HepG2 (cell line): ENCODE measurements around the gene OSBPL8. TPM values are rescaled to one million over a fixed set of nuclear protein-coding genes. Genes with fewer than 3 reads are reported as not detected.

Experiments used
- ARID3A ChIP-seq: IDR thresholded peaks from 2 replicates; pipeline ENCODE4 v1.6.1; 2012; ENCODE audit warnings: low read depth, low read length, improper control_type of control experiment
- CCDC6 ChIP-seq: sonication (generic); formaldehyde crosslinking; IDR thresholded peaks from 2 replicates; pipeline ENCODE4 v1.8.1; 2022; ENCODE audit warnings: mild to moderate bottlenecking, missing genetic modification reagents, moderate library complexity
- DRAP1 ChIP-seq: IDR thresholded peaks from 2 replicates; pipeline ENCODE4 v1.6.1; 2016; ENCODE audit warnings: missing genetic modification reagents, missing compliant biosample characterization
- ELF3 ChIP-seq: IDR thresholded peaks from 2 replicates; pipeline ENCODE4 v1.6.1; 2016; ENCODE audit warnings: missing genetic modification reagents, missing compliant biosample characterization
- FOXK2 ChIP-seq: fragments of 450-650 bp; IDR thresholded peaks from 2 replicates; pipeline ENCODE4 v1.6.1; 2016
- GABPA ChIP-seq, 2 experiments: IDR thresholded peaks; 2 replicates each; pipeline ENCODE4 v1.6.1; 2011 to 2016; ENCODE audit warnings: low read depth in 2 of 2, low read length in 1 of 2, missing biosample characterization in 1 of 2, missing genetic modification characterization in 1 of 2
- HNRNPL ChIP-seq: fragments of 200-400 bp; formaldehyde crosslinking; IDR thresholded peaks from 2 replicates; pipeline ENCODE4 v1.6.1; 2017; ENCODE audit warnings: mild to moderate bottlenecking, low read depth, low read length
- HOXA7 ChIP-seq: sonication (generic); formaldehyde crosslinking; IDR thresholded peaks from 2 replicates; pipeline ENCODE4 v1.8.1; 2022; ENCODE audit warnings: mild to moderate bottlenecking, missing genetic modification reagents, moderate library complexity
- ISL2 ChIP-seq: sonication (generic); formaldehyde crosslinking; IDR thresholded peaks from 2 replicates; pipeline ENCODE4 v1.5.0; 2020; ENCODE audit warnings: missing genetic modification reagents
- JUNB ChIP-seq: sonication (generic); formaldehyde crosslinking; IDR thresholded peaks from 2 replicates; pipeline ENCODE4 v1.8.0; 2022; ENCODE audit warnings: missing genetic modification reagents, mild to moderate bottlenecking, borderline replicate concordance
- MZF1 ChIP-seq: sonication (generic); formaldehyde crosslinking; IDR thresholded peaks from 2 replicates; pipeline ENCODE4 v1.8.1; 2023; ENCODE audit warnings: mild to moderate bottlenecking, missing genetic modification reagents, borderline replicate concordance
- NKX3-1 ChIP-seq: sonication (generic); formaldehyde crosslinking; IDR thresholded peaks from 2 replicates; pipeline ENCODE4 v1.5.0; 2020; ENCODE audit warnings: missing genetic modification reagents
- NR2F2 ChIP-seq: IDR thresholded peaks from 2 replicates; pipeline ENCODE4 v1.6.1; 2012; ENCODE audit warnings: low read depth, inconsistent platforms, borderline replicate concordance
- SNRNP70 ChIP-seq: fragments of 200-400 bp; formaldehyde crosslinking; IDR thresholded peaks from 2 replicates; pipeline ENCODE4 v1.6.1; 2017; ENCODE audit warnings: mild to moderate bottlenecking, low read depth, low read length, moderate library complexity
- TSC22D2 ChIP-seq: sonication (generic); formaldehyde crosslinking; IDR thresholded peaks from 2 replicates; pipeline ENCODE4 v1.5.1; 2020; ENCODE audit warnings: missing genetic modification reagents, mild to moderate bottlenecking, borderline replicate concordance
- ZMYM2 ChIP-seq: sonication (generic); formaldehyde crosslinking; IDR thresholded peaks from 2 replicates; pipeline ENCODE4 v1.8.0; 2022; ENCODE audit warnings: mild to moderate bottlenecking, missing genetic modification reagents
- ZNF251 ChIP-seq: sonication (generic); formaldehyde crosslinking; IDR thresholded peaks from 2 replicates; pipeline ENCODE4 v1.9.0; 2021; ENCODE audit warnings: mild to moderate bottlenecking, missing genetic modification reagents
- ZNF260 ChIP-seq: sonication (generic); formaldehyde crosslinking; IDR thresholded peaks from 2 replicates; pipeline ENCODE4 v1.4.0; 2020; ENCODE audit warnings: missing genetic modification reagents, low read depth, mild to moderate bottlenecking, borderline replicate concordance
- ZNF34 ChIP-seq: sonication (generic); formaldehyde crosslinking; IDR thresholded peaks from 2 replicates; pipeline ENCODE4 v1.4.0; 2020; ENCODE audit warnings: mild to moderate bottlenecking, missing genetic modification reagents, borderline replicate concordance
- ZNF552 ChIP-seq: sonication (generic); formaldehyde crosslinking; IDR thresholded peaks from 2 replicates; pipeline ENCODE4 v1.9.0; 2022; ENCODE audit warnings: missing genetic modification reagents, mild to moderate bottlenecking, borderline replicate concordance
- ZNF703 ChIP-seq: sonication (generic); formaldehyde crosslinking; IDR thresholded peaks from 2 replicates; pipeline ENCODE4 v1.5.1; 2020; ENCODE audit warnings: missing genetic modification reagents, mild to moderate bottlenecking, moderate library complexity, borderline replicate concordance
- ZNF788 ChIP-seq: sonication (generic); formaldehyde crosslinking; IDR thresholded peaks from 2 replicates; pipeline ENCODE4 v1.5.0; 2020; ENCODE audit warnings: mild to moderate bottlenecking, missing genetic modification reagents, borderline replicate concordance
- polyA plus RNA-seq, 8 experiments: library from polyadenylated mRNA; depleted of rRNA in 3 of 8; stranded (reverse) in 7 of 8; unstranded in 1 of 8; fragments of >200 nt; fragmentation: Illumina TruSeq in 4 of 8; extraction: Trizol in 4 of 8; gene quantifications; 2 replicates each; pipeline versions ENCODE4 v1.2.1 to v1.2.3, GENCODE V29; 2011 to 2016; ENCODE audit warnings: low read depth in 4 of 8, missing spikeins in 1 of 8, mixed read lengths in 1 of 8; ENCODE audit not compliant: insufficient read depth in 1 of 8
- total RNA-seq, 5 experiments: library from RNA; depleted of rRNA; stranded (reverse); fragments of >200 nt; fragmentation: Illumina TruSeq; extraction: Trizol; gene quantifications; 2 replicates each; pipeline ENCODE4 v1.2.3, GENCODE V29; 2016; ENCODE audit warnings: low read depth in 1 of 5
- TF ChIP-seq, protein P1 (sequence below): sonication (generic); formaldehyde crosslinking; IDR thresholded peaks from 2 replicates; pipeline ENCODE4 v1.5.1; 2020; ENCODE audit warnings: missing genetic modification reagents, mild to moderate bottlenecking, borderline replicate concordance
- TF ChIP-seq, protein P2 (sequence below): sonication (generic); formaldehyde crosslinking; IDR thresholded peaks from 2 replicates; pipeline ENCODE4 v1.8.1; 2023; ENCODE audit warnings: mild to moderate bottlenecking, moderate library complexity, missing genetic modification reagents

The OSBPL8 gene
- total and polyA plus RNA-seq, 2 of the 13 experiments (the other 11 are each of a cell fraction or from before 2014, with no cell fraction given), result 11.0 to 33.9 TPM

- TF ChIP-seq ZNF788 (CRISPR knock-in tag), result peak; percentile 89
- no peak for TF ChIP-seq HOXA7 (CRISPR knock-in tag)
- TF ChIP-seq TSC22D2 (CRISPR knock-in tag), result no peak
- TF ChIP-seq, protein P1, sequence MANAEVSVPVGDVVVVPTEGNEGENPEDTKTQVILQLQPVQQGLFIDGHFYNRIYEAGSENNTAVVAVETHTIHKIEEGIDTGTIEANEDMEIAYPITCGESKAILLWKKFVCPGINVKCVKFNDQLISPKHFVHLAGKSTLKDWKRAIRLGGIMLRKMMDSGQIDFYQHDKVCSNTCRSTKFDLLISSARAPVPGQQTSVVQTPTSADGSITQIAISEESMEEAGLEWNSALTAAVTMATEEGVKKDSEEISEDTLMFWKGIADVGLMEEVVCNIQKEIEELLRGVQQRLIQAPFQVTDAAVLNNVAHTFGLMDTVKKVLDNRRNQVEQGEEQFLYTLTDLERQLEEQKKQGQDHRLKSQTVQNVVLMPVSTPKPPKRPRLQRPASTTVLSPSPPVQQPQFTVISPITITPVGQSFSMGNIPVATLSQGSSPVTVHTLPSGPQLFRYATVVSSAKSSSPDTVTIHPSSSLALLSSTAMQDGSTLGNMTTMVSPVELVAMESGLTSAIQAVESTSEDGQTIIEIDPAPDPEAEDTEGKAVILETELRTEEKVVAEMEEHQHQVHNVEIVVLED (CRISPR knock-in tag), result peak; percentile 51; the same call in 1 of the 2 replicates
- TF ChIP-seq ELF3 (CRISPR knock-in tag), result peak; percentile 86
- TF ChIP-seq JUNB, result no peak
- TF ChIP-seq ZMYM2, result peak; percentile 72; the same call in 1 of the 2 replicates
- no peak for TF ChIP-seq ARID3A
- TF ChIP-seq GABPA (IDR thresholded peaks at IDR 0.05; ENCODE audit: low read depth, low read length), result peak; percentile 59
- peak; percentile 87 for TF ChIP-seq GABPA (CRISPR knock-in tag; IDR thresholded peaks at IDR 0.05; ENCODE audit: low read depth)
- TF ChIP-seq ISL2 (CRISPR knock-in tag), result peak; percentile 69
- TF ChIP-seq ZNF703 (CRISPR knock-in tag), result no peak; the same call in 1 of the 2 replicates
- peak; percentile 78; the same call in 1 of the 2 replicates for TF ChIP-seq ZNF552 (CRISPR knock-in tag)
- peak; percentile 92 for TF ChIP-seq CCDC6 (CRISPR knock-in tag)
- peak; percentile 94 for TF ChIP-seq DRAP1 (CRISPR knock-in tag)
- TF ChIP-seq FOXK2, result 0 out of 2 replicates have a peak, but pooled peaks have one; percentile 9
- no peak; the same call in 1 of the 2 replicates for TF ChIP-seq ZNF34 (CRISPR knock-in tag)
- TF ChIP-seq SNRNP70, result no peak
- TF ChIP-seq MZF1 (CRISPR knock-in tag), result no peak
- TF ChIP-seq ZNF260, result no peak
- peak; percentile 68; the same call in 1 of the 2 replicates for TF ChIP-seq HNRNPL
- TF ChIP-seq ZNF251 (CRISPR knock-in tag), result no peak
- TF ChIP-seq NKX3-1 (CRISPR knock-in tag), result 0 out of 2 replicates have a peak, but pooled peaks have one; percentile 75
- no peak for TF ChIP-seq NR2F2
- TF ChIP-seq, protein P2, sequence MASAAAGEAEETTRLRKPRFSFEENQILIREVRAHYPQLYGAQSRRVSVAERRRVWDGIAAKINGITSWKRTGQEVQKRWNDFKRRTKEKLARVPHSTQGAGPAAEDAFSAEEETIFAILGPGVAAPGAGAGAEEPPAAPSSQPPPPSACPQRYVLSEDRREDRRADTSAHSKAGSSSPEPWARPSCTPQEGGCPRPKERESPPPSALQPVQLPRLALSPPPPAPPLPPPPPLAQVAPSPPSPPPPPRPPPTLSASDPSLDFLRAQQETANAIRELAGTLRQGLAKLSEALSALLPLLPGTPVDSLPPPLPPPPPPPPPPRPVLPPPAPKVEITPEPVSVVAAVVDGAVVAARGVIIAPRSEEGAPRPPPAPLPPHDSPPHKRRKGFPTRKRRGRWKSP, result peak; percentile 86
These were observed at the start of gene OSBPL8 (continued) for GRCh38 chr12:76559400-76560085.
